Measurements from ENCODE around the gene DMRT1.
"Not testable (repeated sequence)": the region's sequence is repeated elsewhere in the genome, so short reads cannot be mapped to it uniquely, and the experiment has no call there.

DMRT1 gene

GRCh38 chr9:972501-973294 is 131.2 kb downstream of the DMRT1 start:
- no peak for DNase-seq

DNA sequence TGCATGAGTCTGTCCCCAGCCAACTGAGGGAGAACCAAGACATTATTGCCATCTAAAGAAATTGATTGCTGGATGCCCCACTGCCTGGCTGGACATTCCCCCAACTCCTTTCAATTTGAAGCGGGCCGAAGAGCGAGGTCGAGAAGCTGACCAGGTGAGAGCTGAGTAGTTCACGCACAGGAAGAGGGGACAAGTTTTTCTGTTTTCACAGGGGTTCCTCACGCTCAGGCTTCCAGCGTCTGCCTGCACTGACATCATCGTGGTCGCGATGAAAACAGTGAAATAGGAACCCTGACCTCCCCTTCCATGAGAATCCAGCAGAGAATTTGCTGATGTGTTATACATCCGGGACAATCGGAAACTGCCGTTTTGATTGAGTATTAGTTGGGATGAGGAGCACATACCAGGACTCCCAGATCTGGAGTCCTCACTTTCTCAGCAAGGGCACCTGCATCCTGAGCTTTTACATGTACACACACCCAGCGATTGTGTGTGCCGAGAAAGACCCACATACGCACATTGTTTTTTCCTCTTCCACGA is 131.9 kb downstream of the DMRT1 start:
- no peak for DNase-seq

GRCh38 chr9:974031-974995 is 132.8 kb downstream of the DMRT1 start:
- no peak for DNase-seq

- DNase-seq, result no peak
Observed at GRCh38 chr9:974996-975739, 133.7 kb downstream of the DMRT1 start.

- no peak for DNase-seq
Observed at GRCh38 chr9:975740-976257, 134.3 kb downstream of the DMRT1 start.

DNA sequence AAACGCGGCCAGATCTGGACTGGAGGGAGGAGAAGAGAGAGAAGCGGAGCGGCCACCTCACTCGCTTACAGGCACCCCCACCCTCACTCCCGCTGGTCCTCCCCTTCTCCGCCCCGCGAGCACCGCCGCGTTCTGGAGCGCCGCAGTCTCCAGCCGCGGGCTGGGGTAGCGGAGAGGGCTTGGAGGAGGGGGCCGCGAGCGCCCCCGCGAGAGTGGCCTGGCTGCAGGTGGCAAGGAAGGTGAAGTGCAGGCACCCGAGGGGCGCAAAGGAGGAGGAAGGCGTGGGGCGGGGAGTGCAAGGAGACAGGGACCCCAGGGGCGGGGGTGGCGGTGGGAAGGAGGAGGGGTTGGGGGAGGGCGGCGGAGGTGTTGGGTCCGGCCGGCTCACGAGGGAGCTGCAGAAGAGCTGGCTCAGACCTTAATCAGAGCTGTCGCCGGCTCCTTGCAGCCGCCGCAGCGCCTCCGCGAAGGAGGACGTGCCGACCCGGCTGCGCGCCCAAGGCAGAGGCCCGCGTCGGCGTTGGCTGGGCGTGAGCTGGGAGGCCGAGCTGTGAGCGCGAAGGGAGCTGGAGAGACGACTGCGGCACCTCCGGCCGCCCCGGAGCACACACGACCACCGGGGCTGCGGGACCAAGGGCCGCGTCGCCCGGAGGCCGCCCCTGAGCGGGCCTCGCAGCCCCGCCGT is 134.9 kb downstream of the DMRT1 start, which contains the start of gene DMRT3:
Gene DMRT3, plus strand, starts transcription at position 398 of the 685 bp plus-strand sequence. CDS start 347 bp downstream, outside the sequence.
- DNase-seq, result no peak

GRCh38 chr9:976943-977837 is 135.7 kb downstream of the DMRT1 start:
- no peak for DNase-seq

DNA sequence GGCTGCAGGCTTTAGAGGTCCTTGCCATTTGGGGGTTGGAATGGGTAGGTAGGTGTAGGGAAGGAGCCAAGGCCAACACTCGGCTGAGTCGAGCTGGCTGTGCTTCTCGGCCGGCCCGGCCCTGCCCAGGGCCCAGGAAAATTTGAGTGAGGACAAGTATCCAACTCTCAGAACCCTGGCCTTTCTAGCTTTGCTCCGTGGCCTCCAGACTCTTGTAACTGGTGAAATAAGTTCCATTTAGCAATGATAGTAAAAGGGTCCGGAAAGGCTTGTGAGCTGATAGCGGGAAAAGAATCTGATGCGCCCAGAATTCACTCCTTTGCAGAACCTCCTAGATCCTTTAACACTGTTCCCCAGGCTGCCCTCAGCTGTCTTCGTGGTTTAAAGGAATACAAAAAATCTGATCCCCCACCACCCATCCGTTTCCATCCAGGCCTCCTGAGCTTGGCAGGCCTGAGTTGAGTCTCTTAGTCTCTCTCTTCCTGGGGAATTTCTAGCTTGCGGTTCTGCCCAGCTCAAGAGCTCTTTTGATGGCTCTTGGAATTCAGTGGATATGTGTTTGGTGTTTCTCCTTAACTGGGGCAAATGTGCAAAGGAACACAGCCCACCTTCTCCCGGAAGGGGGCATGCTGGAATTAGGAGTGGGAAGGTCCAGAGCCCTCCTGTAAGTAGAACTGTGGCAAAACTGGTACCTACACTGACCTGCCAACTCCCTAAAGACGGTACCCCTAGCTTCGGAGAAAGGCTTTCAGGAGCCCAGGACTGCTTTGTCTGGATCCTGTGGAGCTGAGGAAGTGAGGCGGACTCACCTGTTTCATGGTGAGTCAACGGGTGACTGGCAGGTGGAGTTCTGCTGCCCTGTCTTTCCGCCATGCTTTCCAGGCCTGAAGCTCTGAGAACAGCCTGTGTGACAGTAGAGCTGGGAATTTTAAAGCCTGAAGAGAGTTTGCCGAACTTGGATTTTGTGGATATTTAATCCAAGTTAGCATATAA is 136.6 kb downstream of the DMRT1 start:
- no peak for DNase-seq

- DNase-seq, result no peak
Observed at GRCh38 chr9:979983-980382, 138.5 kb downstream of the DMRT1 start.

GRCh38 chr9:980640-981039 is 139.1 kb downstream of the DMRT1 start:
- no peak for DNase-seq

DNA sequence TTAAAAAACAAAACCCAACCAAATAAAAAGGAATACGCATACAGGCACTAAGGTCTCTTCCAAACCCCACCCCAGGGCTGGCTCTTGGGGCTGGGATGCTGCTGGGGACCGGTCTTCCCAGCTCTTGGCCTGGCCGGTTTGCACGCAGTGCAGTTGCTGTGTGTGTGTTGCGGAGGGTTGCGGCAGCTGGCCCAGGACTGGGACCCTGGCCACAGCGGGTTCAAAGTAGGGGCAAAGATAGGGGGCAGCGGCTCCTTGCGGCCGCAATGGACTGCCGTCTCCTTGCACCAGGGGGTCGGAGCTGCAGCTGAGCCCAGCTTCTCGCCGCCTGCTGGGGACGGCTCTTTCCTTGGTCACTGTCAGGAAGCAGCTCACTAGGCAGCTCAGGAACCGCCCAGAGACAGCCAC is 140.0 kb downstream of the DMRT1 start:
- DNase-seq, result no peak

DNA sequence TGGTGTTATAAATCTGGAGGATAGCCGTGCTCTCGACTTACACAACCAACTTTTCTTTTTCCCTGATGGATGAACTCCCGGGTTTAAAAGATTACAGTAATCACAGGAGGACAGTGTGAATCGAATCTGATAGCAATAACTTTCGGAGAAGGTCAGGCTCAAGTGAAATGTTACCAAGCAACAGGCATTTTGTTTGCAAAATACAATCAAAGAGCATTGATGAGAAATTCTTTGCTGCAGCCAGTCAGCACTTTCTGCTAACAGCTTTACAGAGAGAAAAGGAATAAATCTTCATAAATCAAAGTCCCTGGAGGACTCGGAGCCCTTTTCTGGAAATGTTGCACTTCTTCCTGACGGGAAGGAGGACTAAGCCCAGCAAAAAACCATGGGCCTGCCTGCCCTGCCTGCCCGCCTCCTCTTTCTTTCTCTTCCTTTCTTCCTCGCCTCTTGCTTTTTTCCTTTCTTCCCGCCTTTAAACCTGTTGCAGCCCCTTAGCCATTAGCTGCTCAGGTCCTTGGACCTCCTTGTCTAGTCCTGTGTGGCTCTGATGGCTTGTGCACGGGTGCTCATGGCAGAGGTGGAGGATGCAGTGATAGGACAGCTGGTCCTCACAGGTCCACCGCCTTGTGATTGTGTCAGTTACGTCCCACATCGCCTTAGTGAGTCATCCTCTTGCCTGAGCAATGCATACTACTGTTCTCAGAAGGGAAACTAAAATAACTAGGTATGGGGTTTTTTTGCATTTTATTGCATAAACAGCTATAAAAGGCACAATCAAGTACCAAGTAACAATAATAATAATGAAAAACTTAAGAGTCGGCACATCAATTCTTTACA is 141.1 kb downstream of the DMRT1 start:
- no peak for DNase-seq

GRCh38 chr9:994005-994404 is 152.5 kb downstream of the DMRT1 start:
- no peak for DNase-seq

DNA sequence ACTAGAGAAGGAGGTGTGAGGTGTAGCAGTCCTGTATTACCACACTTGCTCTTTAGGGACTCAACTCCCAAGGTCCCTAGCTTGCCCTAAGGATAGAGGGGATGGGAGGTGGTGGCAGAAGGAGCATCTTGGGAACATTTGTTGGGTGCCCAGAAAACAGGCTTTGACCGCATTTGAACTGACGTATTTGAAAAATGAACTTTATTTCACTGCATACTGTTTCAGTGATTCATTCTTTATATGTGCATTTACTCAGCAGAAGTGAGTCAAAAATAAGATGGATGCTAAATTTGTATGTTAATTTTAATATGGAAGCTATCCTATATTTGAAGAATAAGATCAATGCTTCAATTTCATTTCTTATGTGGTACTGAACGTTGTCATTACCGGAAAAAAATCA is 153.7 kb downstream of the DMRT1 start:
- no peak for DNase-seq

GRCh38 chr9:995781-996180 is 154.3 kb downstream of the DMRT1 start:
- no peak for DNase-seq

DNA sequence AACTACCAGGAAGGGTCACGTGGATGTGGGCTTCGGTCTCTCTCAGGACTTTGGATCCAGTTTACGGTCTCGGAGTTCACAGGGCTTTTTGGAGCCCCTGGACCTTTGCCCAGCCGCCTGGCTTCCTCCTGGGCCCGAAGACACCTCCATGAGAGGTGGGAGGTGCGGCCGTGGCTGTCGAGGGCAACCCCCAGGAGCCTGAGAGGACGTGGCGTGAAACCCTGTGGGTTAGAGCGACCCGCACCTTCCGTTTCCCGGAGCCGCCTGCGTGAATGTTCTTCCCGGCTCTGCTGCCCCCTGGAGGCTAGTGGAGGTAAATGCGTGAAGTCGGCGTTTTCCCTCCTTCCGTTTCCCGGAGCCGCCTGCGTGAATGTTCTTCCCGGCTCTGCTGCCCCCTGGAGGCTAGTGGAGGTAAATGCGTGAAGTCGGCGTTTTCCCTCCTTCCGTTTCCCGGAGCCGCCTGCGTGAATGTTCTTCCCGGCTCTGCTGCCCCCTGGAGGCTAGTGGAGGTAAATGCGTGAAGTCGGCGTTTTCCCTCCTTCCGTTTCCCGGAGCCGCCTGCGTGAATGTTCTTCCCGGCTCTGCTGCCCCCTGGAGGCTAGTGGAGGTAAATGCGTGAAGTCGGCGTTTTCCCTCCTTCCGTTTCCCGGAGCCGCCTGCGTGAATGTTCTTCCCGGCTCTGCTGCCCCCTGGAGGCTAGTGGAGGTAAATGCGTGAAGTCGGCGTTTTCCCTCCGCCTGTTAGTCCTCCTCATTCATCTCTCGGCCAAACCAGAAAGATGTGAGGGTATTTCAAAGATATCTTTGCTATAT is 157.0 kb downstream of the DMRT1 start:
- DNase-seq, result not testable (repeated sequence)

GRCh38 chr9:1001838-1002237 is 160.3 kb downstream of the DMRT1 start:
- DNase-seq, result no peak

GRCh38 chr9:1002678-1003077 is 161.2 kb downstream of the DMRT1 start:
- no peak for DNase-seq
